COLO668 (cell line): ENCODE results near the gene FABP2.
"Not testable (repeated sequence)": the region's sequence is repeated elsewhere in the genome, so short reads cannot be mapped to it uniquely, and the experiment has no call there.

ENCODE experiments used
- DNase-seq: peaks from one replicate; lab custom pipeline; 2025; ENCODE audit not compliant: unreplicated experiment; lab: John Stamatoyannopoulos, UW

FABP2 gene

DNA sequence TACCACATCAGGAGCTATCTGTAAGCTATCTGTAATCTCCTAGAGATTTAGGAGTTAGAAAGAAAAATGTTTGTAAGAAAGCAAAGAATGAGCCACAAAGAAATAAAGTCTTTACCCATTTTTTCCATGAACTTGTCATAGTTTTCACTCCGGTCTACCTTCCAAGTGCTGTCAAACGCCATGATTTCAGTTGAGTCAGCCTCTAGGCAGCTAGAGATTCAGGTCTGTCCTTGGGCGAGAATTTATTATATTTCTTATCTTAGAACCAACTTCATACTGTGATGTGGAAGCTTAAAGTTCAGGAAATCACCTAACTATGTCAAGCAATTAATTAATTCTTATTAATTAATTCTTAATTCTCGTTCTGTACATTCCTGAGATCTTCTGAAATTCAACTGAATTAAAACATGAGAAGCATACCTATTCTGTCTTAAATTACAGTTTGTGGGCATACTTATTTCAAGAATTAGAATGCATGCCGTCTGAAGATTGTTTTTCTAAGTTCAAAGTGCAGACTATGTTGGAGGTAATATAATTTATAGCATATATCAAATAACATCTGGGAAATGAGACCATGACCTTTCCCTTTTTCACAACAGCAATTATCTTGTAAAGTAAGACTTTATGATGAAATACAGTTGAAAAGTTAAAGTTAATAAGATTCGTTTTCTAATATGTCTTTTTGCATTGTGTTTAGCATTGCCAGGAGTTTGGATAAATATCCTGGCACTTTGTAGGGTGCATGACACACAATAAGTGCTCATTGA, at the start of gene FABP2:
FABP2 (minus strand) TSS at position 218 of the 767 bp plus-strand sequence; CDS start at position 182, 36 bp downstream.
- DNase-seq = no peak

DNA sequence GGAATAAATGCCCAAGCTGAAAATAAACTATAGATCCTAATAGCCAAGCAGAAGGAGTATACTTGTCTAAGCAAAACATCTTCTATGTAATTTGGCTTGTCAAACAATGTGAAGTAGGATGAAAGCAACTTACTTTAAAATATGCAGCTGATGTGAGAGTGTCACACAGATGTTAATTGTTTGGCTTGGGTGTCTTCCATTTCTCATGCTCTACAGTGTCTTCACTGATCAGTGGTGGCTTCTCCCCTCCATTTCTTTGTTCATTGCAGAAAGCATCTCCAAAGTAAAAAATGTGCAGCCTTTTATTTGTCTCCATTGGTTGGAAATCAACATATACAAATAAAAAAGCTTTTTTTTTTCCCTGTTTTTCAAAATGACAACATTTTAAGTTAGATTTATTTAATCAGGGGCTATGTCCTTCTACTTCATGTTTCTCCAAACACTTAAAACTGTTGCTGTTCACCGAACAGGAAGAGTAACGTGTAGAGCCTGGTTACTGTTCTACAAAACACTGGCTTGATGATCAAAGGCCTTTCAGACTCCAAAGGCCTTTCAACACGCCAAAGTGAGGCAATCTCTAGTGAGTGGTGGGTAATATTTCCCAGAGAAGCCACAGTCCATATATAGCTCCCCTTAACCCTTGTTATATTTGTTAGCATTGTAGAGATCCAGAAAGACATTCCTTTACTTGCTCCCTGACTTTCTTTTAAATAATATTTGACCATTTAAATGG, 49.2 kb upstream of the FABP2 start:
- DNase-seq = not testable (repeated sequence)

DNA sequence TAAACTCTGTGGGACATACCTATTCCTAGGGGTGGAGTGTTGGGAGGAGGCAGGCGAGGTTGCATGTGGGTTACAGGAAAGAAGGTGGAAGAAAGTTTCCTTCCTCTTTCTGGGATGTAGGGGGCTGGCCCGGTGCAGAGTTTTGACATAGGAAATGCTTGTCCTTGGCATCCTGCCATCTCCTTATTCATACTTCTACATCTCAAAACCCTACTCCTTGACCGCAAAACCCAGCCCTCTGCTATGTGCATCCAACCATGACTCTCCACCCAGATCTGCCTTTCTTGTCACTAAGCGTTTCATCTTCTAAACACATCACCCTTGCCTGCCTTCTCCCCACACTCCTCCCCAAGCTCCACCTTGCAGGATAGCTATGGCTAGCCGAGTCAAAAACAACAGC, 48.5 kb upstream of the FABP2 start:
- not testable (repeated sequence) for DNase-seq

DNA sequence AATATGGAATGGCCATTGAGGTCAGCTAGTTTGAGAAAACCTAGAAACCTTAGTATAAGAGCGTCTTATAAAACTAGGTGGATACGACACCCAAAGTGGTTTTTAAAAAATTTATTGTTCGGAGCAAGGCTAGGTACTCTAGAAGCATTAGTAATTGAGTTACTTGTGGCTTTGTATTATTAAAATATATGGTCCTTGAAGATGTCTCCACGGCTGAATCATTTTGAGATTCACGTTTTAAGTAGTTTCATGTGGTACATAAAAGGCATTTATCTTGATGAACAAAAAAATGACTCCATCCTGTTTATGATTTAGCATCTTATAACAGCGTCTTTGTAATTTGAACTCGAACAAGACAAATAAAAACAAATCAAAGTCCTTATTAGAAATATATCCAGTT, 44.9 kb upstream of the FABP2 start:
- DNase-seq = not testable (repeated sequence)

DNA sequence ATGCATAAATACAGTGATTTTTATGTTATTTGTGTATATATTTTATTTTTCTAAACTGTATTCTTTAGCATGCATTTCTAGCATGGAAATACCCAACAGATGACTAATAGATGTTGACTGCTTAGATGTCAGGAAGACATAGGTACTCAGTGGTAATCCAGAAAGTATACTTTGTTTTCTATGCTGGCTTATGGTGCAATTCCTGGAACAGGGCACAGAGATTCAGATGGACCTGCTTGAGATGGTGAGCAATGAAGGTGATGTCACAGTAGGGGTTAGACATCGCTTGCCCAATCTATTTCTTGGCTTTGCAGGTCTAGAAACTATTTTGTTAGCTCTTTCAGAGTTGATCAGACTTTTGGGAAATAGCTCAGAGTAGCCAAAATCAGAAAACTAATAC, 42.3 kb upstream of the FABP2 start:
- not testable (repeated sequence) for DNase-seq

DNA sequence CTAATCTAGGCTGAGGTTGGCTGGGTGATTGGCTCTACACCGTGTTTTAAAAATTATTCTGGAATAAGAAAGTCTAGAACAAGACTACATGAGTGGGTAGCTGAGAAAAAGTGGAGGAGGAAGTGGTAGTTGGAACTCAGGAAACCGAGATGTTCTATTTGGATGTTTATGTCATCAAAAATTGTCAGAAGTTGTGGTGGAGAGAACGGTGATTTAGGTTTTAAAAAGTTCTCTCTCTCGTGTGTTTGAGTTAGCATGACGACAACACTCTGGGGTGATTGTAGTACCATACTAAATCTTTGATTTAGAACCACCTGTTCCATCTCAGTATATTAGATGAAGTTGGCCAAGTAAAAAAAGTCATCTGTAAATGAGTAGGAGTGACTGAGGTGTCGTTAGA, 41.4 kb upstream of the FABP2 start:
- DNase-seq = not testable (repeated sequence)

DNA sequence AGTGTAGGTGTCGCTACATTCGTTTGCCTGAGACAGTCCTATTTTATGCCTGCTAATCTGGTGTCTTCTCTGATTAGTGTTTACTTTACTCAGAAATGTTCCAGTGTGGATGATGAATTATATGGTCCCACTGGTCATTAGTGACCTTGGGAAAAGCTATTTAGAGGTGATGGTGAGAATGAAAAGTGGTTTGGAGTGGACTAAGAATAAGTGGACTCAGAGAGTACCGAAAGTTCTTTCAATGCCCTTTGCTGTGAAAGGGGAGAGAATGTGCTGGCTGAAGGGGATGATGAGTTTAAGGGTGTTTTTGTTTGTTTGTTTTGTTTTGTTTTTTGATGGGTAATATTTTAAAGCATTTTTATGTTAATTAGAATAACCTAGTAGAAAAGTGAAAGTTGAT, 40.5 kb upstream of the FABP2 start:
- not testable (repeated sequence) for DNase-seq

DNA sequence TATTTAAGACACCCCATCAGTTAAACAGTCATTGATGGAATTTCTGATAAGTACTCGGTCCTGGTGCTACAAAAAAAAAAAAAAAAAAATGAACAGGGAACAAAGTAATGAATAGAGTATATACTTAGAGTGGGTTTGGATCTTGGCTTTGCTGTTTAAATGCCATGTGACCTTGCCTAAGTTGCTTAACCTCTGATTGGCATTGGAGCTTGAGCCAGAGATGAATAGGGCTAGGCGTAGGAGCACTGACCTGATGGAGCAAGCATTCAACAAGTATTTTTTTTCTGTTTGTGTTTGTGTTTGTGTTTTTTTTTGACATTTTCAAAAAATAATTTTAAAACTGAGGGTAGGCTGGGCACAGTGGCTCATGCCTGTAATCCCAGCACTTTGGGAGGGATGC, 37.9 kb upstream of the FABP2 start:
- not testable (repeated sequence) for DNase-seq

DNA sequence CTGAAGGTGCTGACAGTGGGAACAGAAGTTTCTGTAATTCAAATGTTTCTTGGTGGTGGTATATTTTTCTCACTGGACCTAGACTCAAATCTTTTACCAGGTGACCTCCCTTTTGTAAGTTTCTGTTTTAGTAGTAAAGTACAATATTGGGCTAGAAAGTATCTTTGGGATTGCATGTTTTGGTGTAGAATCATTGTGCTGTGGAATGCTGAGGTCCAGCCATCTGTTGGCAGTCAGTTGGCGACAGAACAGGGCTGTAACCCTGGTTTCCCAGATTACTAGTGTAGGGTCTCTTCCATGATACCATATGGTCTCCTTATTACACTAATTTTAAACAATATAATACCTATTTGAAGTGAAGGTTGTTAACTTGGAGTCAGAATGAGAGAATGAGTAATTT, 34.9 kb upstream of the FABP2 start:
- DNase-seq = not testable (repeated sequence)

DNA sequence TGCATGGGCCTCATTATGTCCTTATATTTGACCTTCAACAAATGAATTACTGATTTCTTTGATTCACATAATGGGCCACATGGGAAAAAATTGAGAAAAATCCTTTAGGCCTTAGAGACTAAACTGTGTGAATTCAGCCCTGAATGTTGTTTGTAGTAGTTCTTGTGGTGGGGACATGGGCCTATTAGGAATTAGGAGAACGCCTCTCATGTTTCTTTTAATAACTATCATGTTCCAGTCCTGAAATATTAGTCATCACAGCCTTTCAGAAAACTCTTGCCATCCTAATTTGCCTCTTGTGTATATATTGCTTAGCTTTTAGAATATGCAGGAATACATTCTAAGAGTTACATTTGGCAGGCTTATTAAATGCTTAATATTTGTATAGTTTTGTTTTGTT, 34.1 kb upstream of the FABP2 start:
- DNase-seq = not testable (repeated sequence)

DNA sequence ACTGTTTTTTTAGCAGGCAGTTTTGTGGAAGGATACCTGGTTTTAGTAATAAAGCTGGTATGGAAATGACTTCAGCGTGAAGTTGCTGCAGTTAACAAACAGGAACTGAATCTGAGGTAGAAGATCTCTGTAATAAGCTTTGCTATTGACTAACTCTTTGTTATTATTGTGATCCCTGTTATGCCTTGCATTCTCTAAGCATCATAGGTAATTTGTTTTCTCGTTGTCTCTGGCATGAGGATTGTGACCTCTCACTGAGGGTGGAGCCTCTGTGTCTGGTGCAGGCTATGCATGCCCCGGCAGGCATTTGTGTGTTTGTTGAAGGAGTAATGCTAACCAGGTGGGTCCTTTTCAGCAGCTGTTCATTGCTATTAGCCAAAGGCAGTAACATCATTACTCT, 31.4 kb upstream of the FABP2 start:
- DNase-seq = not testable (repeated sequence)

DNA sequence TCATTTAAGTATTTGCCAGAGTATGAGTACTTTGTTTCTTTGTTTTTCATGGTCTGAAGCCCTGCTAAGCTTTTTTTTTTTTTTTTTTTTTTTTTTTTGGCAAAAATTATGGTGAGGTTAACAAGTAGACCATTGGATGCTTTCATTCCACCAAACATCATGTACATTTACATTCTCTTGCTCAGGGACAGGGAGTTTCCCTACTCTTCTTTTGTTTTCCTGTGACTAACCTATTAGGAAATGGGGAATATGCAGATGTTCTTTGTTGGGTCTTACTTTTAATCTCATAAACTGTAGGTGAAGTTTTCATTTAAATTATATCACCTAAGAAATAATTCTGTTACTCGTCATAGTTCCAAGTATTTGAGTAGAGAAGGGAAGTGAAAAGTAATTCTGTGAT, 26.2 kb upstream of the FABP2 start:
- DNase-seq = not testable (repeated sequence)

DNA sequence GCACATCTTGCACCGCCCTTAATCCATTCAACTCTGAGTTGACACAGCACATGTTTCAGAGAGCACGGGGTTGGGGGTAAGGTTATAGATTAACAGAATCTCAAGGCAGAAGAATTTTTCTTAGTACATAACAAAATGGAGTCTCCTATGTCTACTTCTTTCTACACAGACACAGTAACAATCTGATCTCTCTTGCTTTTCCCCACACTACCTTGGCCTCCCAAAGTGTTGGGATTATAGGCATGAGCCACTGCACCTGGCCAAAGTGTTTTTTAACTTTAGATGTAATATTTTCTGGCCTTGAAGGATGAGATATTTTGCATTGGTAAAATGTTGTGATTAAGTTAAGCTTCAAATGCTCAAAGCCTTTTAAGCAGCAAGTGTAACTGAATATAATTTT, 21.4 kb upstream of the FABP2 start:
- DNase-seq = not testable (repeated sequence)

DNA sequence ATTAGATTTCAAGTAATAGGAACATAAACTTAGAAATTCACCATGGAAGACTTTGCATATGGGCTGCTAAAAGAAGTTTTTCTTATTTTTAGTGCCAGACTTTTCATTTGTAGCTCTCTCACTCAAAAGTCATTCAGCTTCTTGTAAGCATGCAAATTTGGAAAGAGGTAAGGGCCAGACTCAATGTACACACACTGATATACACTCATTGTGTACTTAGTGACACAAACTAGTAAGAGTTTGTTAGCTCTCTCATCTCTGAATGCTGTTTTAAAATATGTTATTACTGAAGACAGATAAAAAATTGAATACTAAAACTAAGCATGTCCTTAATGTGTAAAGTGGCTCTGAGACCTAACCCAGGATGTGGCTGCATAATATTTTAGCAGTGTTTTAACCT, 18.0 kb upstream of the FABP2 start:
- DNase-seq = not testable (repeated sequence)

DNA sequence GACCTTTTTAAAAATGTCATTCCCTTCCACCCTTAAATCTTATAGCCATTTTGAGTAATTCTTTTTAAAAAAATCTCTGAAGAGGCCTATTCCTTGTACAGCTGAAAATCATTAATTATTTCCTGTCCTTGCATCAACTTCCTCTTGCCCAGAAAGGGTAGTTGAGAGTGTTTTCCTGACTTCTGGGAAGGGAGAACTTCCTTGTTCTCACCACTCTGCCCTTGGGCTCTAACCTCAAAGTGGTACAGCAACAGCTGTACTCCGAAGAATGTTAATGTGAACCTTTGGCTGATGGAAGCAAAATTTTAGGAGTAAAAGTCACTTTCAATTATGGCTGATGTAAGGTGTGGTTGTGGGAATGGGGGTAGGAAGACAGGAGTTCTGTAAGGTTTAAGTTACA, 15.1 kb upstream of the FABP2 start:
- DNase-seq = no peak

DNA sequence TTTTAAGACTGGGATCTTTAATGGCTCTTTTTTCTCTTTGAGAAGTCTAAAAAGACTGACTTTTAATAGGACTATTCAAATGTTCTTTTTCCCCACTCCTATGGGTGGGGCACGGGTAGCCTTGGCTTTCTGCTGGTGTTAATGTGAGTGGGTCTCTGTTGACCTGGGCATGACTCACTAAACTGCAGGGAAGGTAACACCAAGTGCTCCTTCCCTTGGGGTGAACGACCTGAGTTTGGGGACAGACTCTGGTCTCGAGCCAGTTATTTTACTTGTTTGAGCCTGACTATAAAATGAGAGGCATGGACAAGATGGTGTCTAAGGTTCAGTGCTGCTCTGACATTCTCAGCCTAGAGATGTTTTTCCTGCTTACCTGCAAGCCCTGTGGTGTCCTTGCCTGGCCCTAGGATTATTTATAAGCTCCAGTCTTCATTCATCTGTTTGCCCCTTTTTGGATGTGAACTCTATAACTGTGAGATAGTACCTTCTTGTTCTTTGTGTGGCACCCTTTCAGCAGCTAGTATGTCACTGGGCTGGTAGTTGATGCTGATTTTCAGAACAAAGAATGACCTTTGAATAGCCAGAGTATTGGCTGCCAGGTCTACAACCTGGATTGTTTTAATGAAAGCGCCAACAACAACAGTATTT, 14.5 kb upstream of the FABP2 start:
- not testable (repeated sequence) for DNase-seq

DNA sequence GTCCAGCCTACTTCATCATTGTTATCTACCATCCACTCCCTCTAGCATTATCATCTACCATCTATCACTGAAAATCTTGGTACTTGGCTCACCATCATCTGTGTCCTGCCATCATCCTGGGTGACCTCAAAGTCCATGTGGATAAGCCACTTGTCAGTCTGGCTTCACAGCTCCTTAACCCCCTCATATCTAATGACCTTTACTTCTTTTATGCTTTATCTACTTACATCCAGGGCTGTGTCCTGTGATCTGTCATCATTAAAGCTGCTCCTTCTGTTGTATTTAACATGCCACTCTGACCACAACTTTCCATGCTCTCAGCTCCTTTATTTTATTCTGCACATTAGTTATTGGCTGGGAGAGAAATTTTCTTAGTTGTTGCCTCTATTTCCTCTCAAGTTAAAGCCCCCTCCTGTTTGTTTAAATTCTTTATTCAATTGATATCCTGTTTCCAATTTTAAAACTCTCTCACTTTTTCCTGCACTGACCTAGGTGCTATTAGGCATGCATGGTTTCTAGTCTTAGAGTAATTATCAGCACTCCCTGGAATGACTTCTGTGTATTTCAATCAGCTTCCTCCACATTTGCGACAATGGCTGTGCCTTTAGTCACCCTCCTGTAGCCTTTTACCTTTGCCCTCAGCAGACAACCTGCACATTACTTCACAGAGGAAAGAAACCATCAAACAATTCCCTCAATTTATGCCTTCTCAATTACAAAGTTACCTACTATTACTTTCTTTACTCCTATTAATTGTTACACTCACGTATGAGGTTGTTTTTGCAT, 8.1 kb upstream of the FABP2 start:
- no peak for DNase-seq

DNA sequence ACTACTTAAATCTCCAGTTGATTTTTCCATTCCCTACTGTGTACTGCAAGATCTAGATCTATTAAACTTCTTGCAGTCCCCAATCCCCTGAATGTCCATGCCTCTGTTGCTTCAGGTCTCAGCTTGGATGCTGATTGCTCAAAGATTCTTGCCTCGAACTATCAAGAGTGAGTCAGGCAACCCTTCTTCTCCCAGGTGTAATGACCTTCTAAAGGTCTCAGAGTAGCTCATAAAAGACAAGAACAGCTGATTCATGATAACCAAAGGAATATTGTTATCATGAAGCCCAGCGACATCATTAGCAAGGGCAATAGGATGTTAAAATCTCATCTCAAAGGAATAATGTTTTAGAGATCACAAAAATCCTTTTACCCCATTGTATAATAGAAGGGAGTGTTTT, 6.8 kb upstream of the FABP2 start:
- DNase-seq = no peak

DNA sequence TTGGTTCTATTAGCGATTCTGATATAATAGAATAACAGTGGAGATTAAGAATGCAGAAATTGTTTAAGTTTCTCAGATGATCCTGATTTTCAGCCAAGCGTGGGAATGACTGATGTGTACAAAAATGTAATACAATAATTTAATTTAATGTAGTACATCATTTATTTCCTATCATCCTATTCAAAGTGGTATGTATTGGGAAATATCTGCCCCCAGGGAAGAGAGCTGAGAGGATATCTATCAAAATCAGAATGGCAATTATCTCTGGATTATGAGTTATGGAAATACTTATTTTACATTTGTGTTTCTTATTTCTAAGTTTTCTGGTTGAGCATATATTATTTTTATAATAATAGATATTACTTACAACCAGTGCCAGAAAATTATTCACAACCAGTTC, 3.9 kb downstream of the FABP2 start:
- DNase-seq = no peak

DNA sequence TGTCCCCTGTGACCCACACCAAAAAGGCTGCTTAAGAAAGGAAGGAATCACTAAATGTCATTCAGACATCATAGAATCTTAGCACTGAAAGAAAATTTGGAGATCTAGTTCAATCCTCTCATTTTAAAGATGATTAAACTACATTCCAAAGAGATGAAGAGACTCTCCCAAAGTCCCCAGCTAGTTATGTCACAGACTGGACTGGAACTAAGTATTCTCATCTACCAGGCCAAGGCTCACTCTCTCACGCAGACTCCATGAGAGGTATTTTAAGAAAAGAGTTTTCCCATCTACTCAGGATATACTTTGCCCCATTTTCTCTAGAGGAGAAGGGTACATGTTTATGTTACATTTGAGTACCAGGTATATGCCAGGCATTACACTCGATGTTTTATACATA, 6.9 kb downstream of the FABP2 start:
- no peak for DNase-seq

DNA sequence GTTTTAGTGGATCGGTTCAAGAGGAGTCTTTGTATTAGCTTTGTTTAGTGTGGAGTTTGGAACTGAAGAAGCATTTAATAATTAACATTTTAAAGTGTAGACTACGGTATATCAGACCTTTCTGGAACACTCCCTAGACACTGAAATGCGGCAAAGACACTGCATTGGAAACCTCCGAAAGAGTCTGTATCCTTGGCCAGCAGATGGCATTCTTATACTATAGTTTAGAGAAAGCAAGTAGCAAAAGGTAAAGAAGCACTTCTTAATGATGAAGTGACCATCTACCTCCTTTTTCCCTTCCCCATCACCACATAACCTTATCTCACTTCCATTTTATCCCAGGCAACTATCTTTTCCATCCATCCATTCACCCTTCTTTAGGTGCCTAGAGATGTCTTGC, 7.6 kb downstream of the FABP2 start:
- peak; percentile 6 for DNase-seq
